GM23338 (cell line): Measurements from ENCODE around the gene TASOR2. TPM values are rescaled to one million over a fixed set of nuclear protein-coding genes. Genes with fewer than 3 reads are reported as not detected.

Experiments
- ATAC-seq: fragments of 200-7000 bp; cut with Tn5 transposase; 3 replicates; pipeline ENCODE4 v1.9.1; 2020
- DNase-seq: peaks from one replicate; pipeline ENCODE4 v3.0.0-alpha.2; 2015; ENCODE audit warnings: low spot score
- H2AFZ ChIP-seq: fragments of 200-600 bp; sonication (generic); 2 replicates; pipeline ENCODE4 v1.8.0; 2016; ENCODE audit warnings: antibody characterized with exemption, mild to moderate bottlenecking, moderate library complexity
- H3F3A ChIP-seq: fragments of 200-600 bp; sonication (generic); replicated peaks from 2 replicates; pipeline ENCODE4 v1.8.0; 2017; ENCODE audit warnings: antibody characterized with exemption, mixed run types, low read depth
- H3K27ac ChIP-seq: fragments of 200-600 bp; sonication (generic); 2 replicates; pipeline ENCODE4 v1.6.1; 2016; ENCODE audit warnings: low read depth
- H3K27me3 ChIP-seq: fragments of 200-600 bp; sonication (generic); 2 replicates; pipeline ENCODE4 v1.8.0; 2016; ENCODE audit warnings: mild to moderate bottlenecking, mixed run types, moderate library complexity; ENCODE audit not compliant: insufficient read depth
- H3K36me3 ChIP-seq: fragments of 200-600 bp; sonication (generic); 2 replicates; pipeline ENCODE4 v1.8.0; 2016; ENCODE audit warnings: mild to moderate bottlenecking; ENCODE audit not compliant: insufficient read depth
- H3K4me1 ChIP-seq: fragments of 200-600 bp; sonication (generic); 2 replicates; pipeline ENCODE4 v1.8.0; 2016; ENCODE audit warnings: mild to moderate bottlenecking, moderate library complexity; ENCODE audit not compliant: insufficient read depth
- H3K4me2 ChIP-seq: fragments of 200-600 bp; sonication (generic); 2 replicates; pipeline ENCODE4 v1.7.1; 2017; ENCODE audit warnings: mixed run types
- H3K4me3 ChIP-seq: fragments of 200-600 bp; sonication (generic); 2 replicates; pipeline ENCODE4 v1.6.1; 2016; ENCODE audit warnings: mixed run types
- H3K79me2 ChIP-seq: fragments of 200-600 bp; sonication (generic); replicated peaks from 2 replicates; pipeline ENCODE4 v1.8.0; 2017; ENCODE audit warnings: mild to moderate bottlenecking; ENCODE audit not compliant: insufficient read depth
- H3K9me2 ChIP-seq: fragments of 200-600 bp; sonication (generic); 2 replicates; pipeline ENCODE4 v1.8.0; 2017; ENCODE audit not compliant: insufficient read depth
- H4K20me1 ChIP-seq: fragments of 200-600 bp; sonication (generic); replicated peaks from 2 replicates; pipeline ENCODE4 v1.8.0; 2017; ENCODE audit warnings: mild to moderate bottlenecking; ENCODE audit not compliant: insufficient read depth
- H3K27ac Mint-ChIP-seq: 2 replicates; pipeline ENCODE4 v1.8.0; 2020; ENCODE audit warnings: inconsistent platforms, mild to moderate bottlenecking, moderate library complexity, mixed read lengths
- H3K27me3 Mint-ChIP-seq: 3 replicates; pipeline ENCODE4 v1.8.0; 2022; ENCODE audit warnings: low read depth, mild to moderate bottlenecking, moderate library complexity, mixed read lengths, inconsistent platforms; ENCODE audit not compliant: insufficient read depth, poor library complexity
- H3K36me3 Mint-ChIP-seq: 3 replicates; pipeline ENCODE4 v1.8.0; 2021; ENCODE audit warnings: low read depth, mild to moderate bottlenecking, inconsistent platforms, moderate library complexity, mixed read lengths
- H3K4me1 Mint-ChIP-seq: 3 replicates; pipeline ENCODE4 v1.8.0; 2020; ENCODE audit warnings: mild to moderate bottlenecking, inconsistent platforms, mixed read lengths
- H3K4me3 Mint-ChIP-seq: 3 replicates; pipeline ENCODE4 v1.8.0; 2021; ENCODE audit warnings: moderate library complexity, mild to moderate bottlenecking, inconsistent platforms, mixed read lengths
- H3K9me3 Mint-ChIP-seq: 3 replicates; pipeline ENCODE4 v1.8.0; 2020; ENCODE audit warnings: moderate library complexity, mild to moderate bottlenecking, inconsistent platforms, mixed read lengths
- CREB1 ChIP-seq: fragments of 250-450 bp; sonication (Bioruptor Pico); IDR thresholded peaks from 2 replicates; pipeline ENCODE4 v1.5.0; 2020; ENCODE audit warnings: low read depth, mild to moderate bottlenecking, moderate library complexity
- EZH2 ChIP-seq: fragments of 200-600 bp; sonication (generic); IDR thresholded peaks from one replicate; pipeline ENCODE4 v1.8.0; 2017; ENCODE audit warnings: antibody characterized with exemption, mild to moderate bottlenecking, low read depth; ENCODE audit not compliant: unreplicated experiment
- EZH2phosphoT487 ChIP-seq: fragments of 200-600 bp; sonication (generic); IDR thresholded peaks from one replicate; pipeline ENCODE4 v1.8.1; 2018; ENCODE audit warnings: antibody characterized with exemption; ENCODE audit not compliant: unreplicated experiment
- JUNB ChIP-seq: IDR thresholded peaks from one replicate; pipeline ENCODE4 v1.6.1; 2016; ENCODE audit warnings: antibody characterized with exemption; ENCODE audit not compliant: unreplicated experiment
- POLR2AphosphoS5 ChIP-seq: IDR thresholded peaks from 2 replicates; pipeline ENCODE4 v1.6.1; 2016; ENCODE audit warnings: antibody characterized with exemption, low read depth
- ZNF114 ChIP-seq: fragments of 250-450 bp; sonication (Bioruptor Pico); IDR thresholded peaks from 2 replicates; pipeline ENCODE4 v1.5.0; 2020; ENCODE audit warnings: mild to moderate bottlenecking, moderate library complexity
- ZNF462 ChIP-seq: fragments of 250-450 bp; sonication (Bioruptor Pico); IDR thresholded peaks from 2 replicates; pipeline ENCODE4 v1.5.0; 2020; ENCODE audit warnings: mild to moderate bottlenecking, moderate library complexity
- polyA plus RNA-seq: library from polyadenylated mRNA; unstranded; fragments of >200 nt; fragmentation: Nextera tagmentation; extraction: Ambion mirVana; gene quantifications from 2 replicates; pipeline ENCODE4 v1.2.1, GENCODE V29; 2016
- total RNA-seq: library from RNA; depleted of rRNA; stranded (reverse); fragments of >200 nt; shearing (Covaris generic); gene quantifications from 2 replicates; pipeline ENCODE4 v1.2.3, GENCODE V29; 2014
- TF ChIP-seq, protein P1 (sequence below), 2 experiments: fragments of 200-600 bp in 1 of 2; sonication (generic) in 1 of 2; conservative IDR thresholded peaks; 2 replicates each; pipeline versions ENCODE4 v1.5.1 to v1.6.1; 2016 to 2017; ENCODE audit warnings: antibody characterized with exemption in 2 of 2, low read depth in 2 of 2, mild to moderate bottlenecking in 2 of 2, moderate library complexity in 1 of 2
- TF ChIP-seq, protein P2 (sequence below): IDR thresholded peaks from 2 replicates; pipeline ENCODE4 v1.6.1; 2016; ENCODE audit warnings: antibody characterized with exemption

TASOR2 gene
- total and polyA plus RNA-seq, 2 experiments from 2014 or later = 45.2 to 110 TPM

DNA sequence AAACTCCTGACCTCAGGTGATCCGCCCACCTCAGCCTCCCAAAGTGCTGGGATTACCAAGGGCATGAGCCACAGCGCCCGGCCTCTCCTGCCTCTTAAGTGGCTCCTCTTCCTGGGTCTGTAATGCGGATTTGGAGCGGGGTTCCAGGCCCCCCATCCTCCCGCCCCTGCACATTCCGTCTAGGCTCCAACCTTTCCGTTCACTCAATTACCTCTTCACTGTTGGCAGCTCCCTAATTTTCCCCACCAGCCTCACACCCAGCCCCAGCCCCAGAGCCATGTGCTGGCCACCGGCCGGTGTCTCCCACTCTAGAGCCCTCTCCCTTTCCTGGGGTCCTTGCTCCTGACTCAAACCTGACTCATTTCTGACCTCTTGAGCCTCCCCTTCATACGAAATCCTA lies 34.9 kb upstream of the TASOR2 start:
- Mint-ChIP-seq H3K4me3 (no peak overlapping the region), H3K9me3 (no peaks in the 10 kb centered on the region)

More for the DNA sequence above, 34.9 kb upstream of the TASOR2 start:
- no peaks in the 10 kb centered on the region for H3K9me2 ChIP-seq
- H3K36me3 Mint-ChIP-seq = peaks cover 22% of the 10 kb centered on the region
- H3K4me3 ChIP-seq = no peak overlapping the region
- H4K20me1 ChIP-seq = no peaks in the 10 kb centered on the region
- H3K79me2 ChIP-seq = no peaks in the 10 kb centered on the region
- no peaks in the 10 kb centered on the region for H3K4me1 ChIP-seq
- H3K4me2 ChIP-seq = no peak overlapping the region
- ATAC-seq (no peak), DNase-seq (no peak)
- peaks cover 13% of the 10 kb centered on the region for H3K27me3 Mint-ChIP-seq
- H3K27ac Mint-ChIP-seq = peak overlapping the region; percentile 39; the same call in 1 of the 2 replicates
- H3K27ac ChIP-seq = no peak overlapping the region
- TF ChIP-seq ZNF462 (CRISPR knock-in tag) (no peak), POLR2AphosphoS5 (no peak), JUNB (no peak), EZH2 (no peak), ZNF114 (no peak), EZH2phosphoT487 (no peak), CREB1 (CRISPR knock-in tag) (no peak)
- TF ChIP-seq, protein P1, sequence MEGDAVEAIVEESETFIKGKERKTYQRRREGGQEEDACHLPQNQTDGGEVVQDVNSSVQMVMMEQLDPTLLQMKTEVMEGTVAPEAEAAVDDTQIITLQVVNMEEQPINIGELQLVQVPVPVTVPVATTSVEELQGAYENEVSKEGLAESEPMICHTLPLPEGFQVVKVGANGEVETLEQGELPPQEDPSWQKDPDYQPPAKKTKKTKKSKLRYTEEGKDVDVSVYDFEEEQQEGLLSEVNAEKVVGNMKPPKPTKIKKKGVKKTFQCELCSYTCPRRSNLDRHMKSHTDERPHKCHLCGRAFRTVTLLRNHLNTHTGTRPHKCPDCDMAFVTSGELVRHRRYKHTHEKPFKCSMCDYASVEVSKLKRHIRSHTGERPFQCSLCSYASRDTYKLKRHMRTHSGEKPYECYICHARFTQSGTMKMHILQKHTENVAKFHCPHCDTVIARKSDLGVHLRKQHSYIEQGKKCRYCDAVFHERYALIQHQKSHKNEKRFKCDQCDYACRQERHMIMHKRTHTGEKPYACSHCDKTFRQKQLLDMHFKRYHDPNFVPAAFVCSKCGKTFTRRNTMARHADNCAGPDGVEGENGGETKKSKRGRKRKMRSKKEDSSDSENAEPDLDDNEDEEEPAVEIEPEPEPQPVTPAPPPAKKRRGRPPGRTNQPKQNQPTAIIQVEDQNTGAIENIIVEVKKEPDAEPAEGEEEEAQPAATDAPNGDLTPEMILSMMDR (conservative IDR thresholded peaks at IDR 0.05; ENCODE audit: low read depth in 2 of 2) = no peak
- TF ChIP-seq, protein P2, sequence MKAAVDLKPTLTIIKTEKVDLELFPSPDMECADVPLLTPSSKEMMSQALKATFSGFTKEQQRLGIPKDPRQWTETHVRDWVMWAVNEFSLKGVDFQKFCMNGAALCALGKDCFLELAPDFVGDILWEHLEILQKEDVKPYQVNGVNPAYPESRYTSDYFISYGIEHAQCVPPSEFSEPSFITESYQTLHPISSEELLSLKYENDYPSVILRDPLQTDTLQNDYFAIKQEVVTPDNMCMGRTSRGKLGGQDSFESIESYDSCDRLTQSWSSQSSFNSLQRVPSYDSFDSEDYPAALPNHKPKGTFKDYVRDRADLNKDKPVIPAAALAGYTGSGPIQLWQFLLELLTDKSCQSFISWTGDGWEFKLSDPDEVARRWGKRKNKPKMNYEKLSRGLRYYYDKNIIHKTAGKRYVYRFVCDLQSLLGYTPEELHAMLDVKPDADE = no peak
- no peaks in the 10 kb centered on the region for H3K36me3 ChIP-seq
- peaks cover 8% of the 10 kb centered on the region for H3K4me1 Mint-ChIP-seq
- H3F3A ChIP-seq = no peaks in the 10 kb centered on the region
- no peak overlapping the region for H2AFZ ChIP-seq
- no peaks in the 10 kb centered on the region for H3K27me3 ChIP-seq
